ENCODE measurements around the gene RNF212B. TPM values are rescaled to one million over a fixed set of nuclear protein-coding genes. Genes with fewer than 3 reads are reported as not detected.

Gene RNF212B
- total and polyA plus RNA-seq, 2 of the 13 experiments (the other 11 are each of a cell fraction or from before 2014, with no cell fraction given) = 0.05 TPM; not detected in 1

- peak; percentile 86 for TF ChIP-seq ZBTB20 (CRISPR knock-in tag; IDR thresholded peaks at IDR 0.05; ENCODE audit: borderline replicate concordance, low read depth)
- no peak; the same call in 1 of the 2 replicates for TF ChIP-seq GTF2F1 (IDR thresholded peaks at IDR 0.05; ENCODE audit: low read length)
- no peak for TF ChIP-seq HNF1A (IDR thresholded peaks at IDR 0.05; ENCODE audit: low read depth)
- TF ChIP-seq HNF1A (CRISPR knock-in tag; IDR thresholded peaks at IDR 0.05; ENCODE audit: borderline replicate concordance) = peak; percentile 39; the same call in 1 of the 2 replicates
- peak; percentile 76 for TF ChIP-seq HDAC2 (CRISPR knock-in tag; IDR thresholded peaks at IDR 0.05)
- TF ChIP-seq ZNF331 (CRISPR knock-in tag; IDR thresholded peaks at IDR 0.05) = peak; percentile 59
- peak; percentile 87 for TF ChIP-seq HIVEP1 (CRISPR knock-in tag; IDR thresholded peaks at IDR 0.05)
- TF ChIP-seq, protein P1, sequence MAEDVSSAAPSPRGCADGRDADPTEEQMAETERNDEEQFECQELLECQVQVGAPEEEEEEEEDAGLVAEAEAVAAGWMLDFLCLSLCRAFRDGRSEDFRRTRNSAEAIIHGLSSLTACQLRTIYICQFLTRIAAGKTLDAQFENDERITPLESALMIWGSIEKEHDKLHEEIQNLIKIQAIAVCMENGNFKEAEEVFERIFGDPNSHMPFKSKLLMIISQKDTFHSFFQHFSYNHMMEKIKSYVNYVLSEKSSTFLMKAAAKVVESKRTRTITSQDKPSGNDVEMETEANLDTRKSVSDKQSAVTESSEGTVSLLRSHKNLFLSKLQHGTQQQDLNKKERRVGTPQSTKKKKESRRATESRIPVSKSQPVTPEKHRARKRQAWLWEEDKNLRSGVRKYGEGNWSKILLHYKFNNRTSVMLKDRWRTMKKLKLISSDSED (CRISPR knock-in tag; IDR thresholded peaks at IDR 0.05) = peak; percentile 96
- peak; percentile 96 for TF ChIP-seq AGO2 (optimal IDR thresholded peaks at IDR 0.05; ENCODE audit: low read depth, low read length)
- TF ChIP-seq ZNF441 (CRISPR knock-in tag; IDR thresholded peaks at IDR 0.05; ENCODE audit: borderline replicate concordance) = peak; percentile 60; the same call in 1 of the 2 replicates
- 0 out of 2 replicates have a peak, but pooled peaks have one; percentile 54 for TF ChIP-seq ADNP (CRISPR knock-in tag; IDR thresholded peaks at IDR 0.05)
- TF ChIP-seq KDM5A (IDR thresholded peaks at IDR 0.05; ENCODE audit: borderline replicate concordance, low read length) = peak; percentile 57; the same call in 1 of the 2 replicates
- TF ChIP-seq FOXO1 (CRISPR knock-in tag; IDR thresholded peaks at IDR 0.05) = peak; percentile 6; the same call in 1 of the 2 replicates
- TF ChIP-seq, protein P2, sequence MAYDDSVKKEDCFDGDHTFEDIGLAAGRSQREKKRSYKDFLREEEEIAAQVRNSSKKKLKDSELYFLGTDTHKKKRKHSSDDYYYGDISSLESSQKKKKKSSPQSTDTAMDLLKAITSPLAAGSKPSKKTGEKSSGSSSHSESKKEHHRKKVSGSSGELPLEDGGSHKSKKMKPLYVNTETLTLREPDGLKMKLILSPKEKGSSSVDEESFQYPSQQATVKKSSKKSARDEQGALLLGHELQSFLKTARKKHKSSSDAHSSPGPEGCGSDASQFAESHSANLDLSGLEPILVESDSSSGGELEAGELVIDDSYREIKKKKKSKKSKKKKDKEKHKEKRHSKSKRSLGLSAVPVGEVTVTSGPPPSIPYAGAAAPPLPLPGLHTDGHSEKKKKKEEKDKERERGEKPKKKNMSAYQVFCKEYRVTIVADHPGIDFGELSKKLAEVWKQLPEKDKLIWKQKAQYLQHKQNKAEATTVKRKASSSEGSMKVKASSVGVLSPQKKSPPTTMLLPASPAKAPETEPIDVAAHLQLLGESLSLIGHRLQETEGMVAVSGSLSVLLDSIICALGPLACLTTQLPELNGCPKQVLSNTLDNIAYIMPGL (CRISPR knock-in tag; IDR thresholded peaks at IDR 0.05; ENCODE audit: borderline replicate concordance in 1 of 2, low read depth in 1 of 2) = peak; percentile 88 to 90
- TF ChIP-seq SPEN (CRISPR knock-in tag; IDR thresholded peaks at IDR 0.05; ENCODE audit: low read depth) = peak; percentile 77; the same call in 1 of the 2 replicates
- TF ChIP-seq ZNF616 (CRISPR knock-in tag; IDR thresholded peaks at IDR 0.05; ENCODE audit: low read depth) = peak; percentile 2
- TF ChIP-seq ZNF205 (CRISPR knock-in tag; IDR thresholded peaks at IDR 0.05) = no peak; the same call in 1 of the 2 replicates
- TF ChIP-seq TOE1 (CRISPR knock-in tag; IDR thresholded peaks at IDR 0.05) = peak; percentile 8; the same call in 1 of the 2 replicates
- TF ChIP-seq WIZ (CRISPR knock-in tag; IDR thresholded peaks at IDR 0.05) = no peak
- peak; percentile 86 for TF ChIP-seq ZFX (CRISPR knock-in tag; IDR thresholded peaks at IDR 0.05; ENCODE audit: low read depth)
- TF ChIP-seq RFX3 (CRISPR knock-in tag; IDR thresholded peaks at IDR 0.05) = no peak; the same call in 1 of the 2 replicates
- TF ChIP-seq ZNF709 (CRISPR knock-in tag; IDR thresholded peaks at IDR 0.05) = peak; percentile 90
- TF ChIP-seq ZNF24 (IDR thresholded peaks at IDR 0.05) = no peak
Measured at GRCh38 chr14:23302290-23303225, 64.8 kb downstream of the RNF212B start, which contains the start of gene PPP1R3E (continued).

Data from HepG2 (cell line).